ENCODE measurements around the gene MIER1. TPM values are rescaled to one million over a fixed set of nuclear protein-coding genes. Genes with fewer than 3 reads are reported as not detected.

Gene MIER1
- total and polyA plus RNA-seq, 9 of the 15 experiments (the other 6 are each of a cell fraction or from before 2014, with no cell fraction given) = 13.9 to 34.8 (median 21.5) TPM

DNA sequence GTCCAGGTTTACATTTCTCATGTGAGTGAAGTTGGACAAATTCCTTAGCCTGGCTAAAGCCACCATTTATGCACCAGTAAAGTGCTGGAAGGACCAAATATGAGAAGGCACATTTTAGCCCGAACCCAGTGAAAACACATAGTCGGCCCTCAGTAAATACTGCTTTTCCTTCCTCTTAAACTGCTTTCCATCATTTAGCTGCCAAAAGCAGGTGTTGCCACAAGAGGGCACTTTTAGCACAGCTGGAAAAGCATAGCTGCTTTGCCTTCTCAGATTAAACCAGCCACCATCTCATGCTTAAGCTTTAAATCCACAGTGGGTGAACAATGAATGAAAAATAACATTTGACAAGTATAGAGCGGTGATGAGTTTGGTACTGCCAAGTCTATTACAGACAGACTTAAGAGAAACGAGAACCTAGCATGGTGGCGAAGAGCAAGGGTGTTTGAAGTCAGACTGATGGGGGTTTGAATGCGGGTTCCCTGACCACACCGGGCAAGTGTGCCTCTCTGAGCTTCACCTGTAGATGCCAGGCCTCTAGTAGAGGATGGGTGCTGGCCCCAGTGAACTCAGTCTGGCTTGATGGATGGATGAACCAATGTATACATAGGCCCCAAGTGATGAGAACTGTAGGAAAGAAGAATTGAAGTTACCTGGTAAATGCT is 71.4 kb downstream of the MIER1 start (continued):
- peak; percentile 8; the same call in 1 of the 2 replicates for TF ChIP-seq JUND (IDR thresholded peaks at IDR 0.05; ENCODE audit: borderline replicate concordance, low read depth, low read length)
- TF ChIP-seq JUND (tag; IDR thresholded peaks at IDR 0.05; ENCODE audit: borderline replicate concordance, low read depth, low read length) = no peak; the same call in 2 of the 3 replicates
- TF ChIP-seq RAD21 (CRISPR knock-in tag; conservative IDR thresholded peaks at IDR 0.05 in 1 of 2, IDR thresholded peaks at IDR 0.05 in 1 of 2) = peak; percentile 93 to 96
- TF ChIP-seq CTBP1 (IDR thresholded peaks at IDR 0.05; ENCODE audit: borderline replicate concordance) = peak; percentile 26; the same call in 1 of the 2 replicates
- TF ChIP-seq HDAC3 (IDR thresholded peaks at IDR 0.05; ENCODE audit: borderline replicate concordance, partially characterized antibody) = no peak
- no peak for TF ChIP-seq ZNF24 (IDR thresholded peaks at IDR 0.05)
- TF ChIP-seq, protein P1, sequence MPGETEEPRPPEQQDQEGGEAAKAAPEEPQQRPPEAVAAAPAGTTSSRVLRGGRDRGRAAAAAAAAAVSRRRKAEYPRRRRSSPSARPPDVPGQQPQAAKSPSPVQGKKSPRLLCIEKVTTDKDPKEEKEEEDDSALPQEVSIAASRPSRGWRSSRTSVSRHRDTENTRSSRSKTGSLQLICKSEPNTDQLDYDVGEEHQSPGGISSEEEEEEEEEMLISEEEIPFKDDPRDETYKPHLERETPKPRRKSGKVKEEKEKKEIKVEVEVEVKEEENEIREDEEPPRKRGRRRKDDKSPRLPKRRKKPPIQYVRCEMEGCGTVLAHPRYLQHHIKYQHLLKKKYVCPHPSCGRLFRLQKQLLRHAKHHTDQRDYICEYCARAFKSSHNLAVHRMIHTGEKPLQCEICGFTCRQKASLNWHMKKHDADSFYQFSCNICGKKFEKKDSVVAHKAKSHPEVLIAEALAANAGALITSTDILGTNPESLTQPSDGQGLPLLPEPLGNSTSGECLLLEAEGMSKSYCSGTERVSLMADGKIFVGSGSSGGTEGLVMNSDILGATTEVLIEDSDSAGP (CRISPR knock-in tag; IDR thresholded peaks at IDR 0.05) = 0 out of 2 replicates have a peak, but pooled peaks have one; percentile 18
- TF ChIP-seq ZEB2 (IDR thresholded peaks at IDR 0.05) = 0 out of 2 replicates have a peak, but pooled peaks have one; percentile 11
- TF ChIP-seq PTRF (tag; IDR thresholded peaks at IDR 0.05) = no peak
- no peak for TF ChIP-seq SAP30 (IDR thresholded peaks at IDR 0.05; ENCODE audit: borderline replicate concordance, insufficient read depth, low read depth, low read length, poor library complexity, severe bottlenecking)
- TF ChIP-seq, protein P2, sequence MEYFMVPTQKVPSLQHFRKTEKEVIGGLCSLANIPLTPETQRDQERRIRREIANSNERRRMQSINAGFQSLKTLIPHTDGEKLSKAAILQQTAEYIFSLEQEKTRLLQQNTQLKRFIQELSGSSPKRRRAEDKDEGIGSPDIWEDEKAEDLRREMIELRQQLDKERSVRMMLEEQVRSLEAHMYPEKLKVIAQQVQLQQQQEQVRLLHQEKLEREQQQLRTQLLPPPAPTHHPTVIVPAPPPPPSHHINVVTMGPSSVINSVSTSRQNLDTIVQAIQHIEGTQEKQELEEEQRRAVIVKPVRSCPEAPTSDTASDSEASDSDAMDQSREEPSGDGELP (CRISPR knock-in tag; IDR thresholded peaks at IDR 0.05; ENCODE audit: borderline replicate concordance) = peak; percentile 33; the same call in 1 of the 2 replicates
- TF ChIP-seq MYNN (IDR thresholded peaks at IDR 0.05) = peak; percentile 32; the same call in 1 of the 2 replicates
- TF ChIP-seq MYNN (CRISPR knock-in tag; IDR thresholded peaks at IDR 0.05) = no peak
- TF ChIP-seq, protein P3, sequence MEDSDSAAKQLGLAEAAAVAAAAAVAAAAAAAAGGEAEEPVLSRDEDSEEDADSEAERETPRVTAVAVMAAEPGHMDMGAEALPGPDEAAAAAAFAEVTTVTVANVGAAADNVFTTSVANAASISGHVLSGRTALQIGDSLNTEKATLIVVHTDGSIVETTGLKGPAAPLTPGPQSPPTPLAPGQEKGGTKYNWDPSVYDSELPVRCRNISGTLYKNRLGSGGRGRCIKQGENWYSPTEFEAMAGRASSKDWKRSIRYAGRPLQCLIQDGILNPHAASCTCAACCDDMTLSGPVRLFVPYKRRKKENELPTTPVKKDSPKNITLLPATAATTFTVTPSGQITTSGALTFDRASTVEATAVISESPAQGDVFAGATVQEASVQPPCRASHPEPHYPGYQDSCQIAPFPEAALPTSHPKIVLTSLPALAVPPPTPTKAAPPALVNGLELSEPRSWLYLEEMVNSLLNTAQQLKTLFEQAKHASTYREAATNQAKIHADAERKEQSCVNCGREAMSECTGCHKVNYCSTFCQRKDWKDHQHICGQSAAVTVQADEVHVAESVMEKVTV (CRISPR knock-in tag; IDR thresholded peaks at IDR 0.05) = peak; percentile 87
- TF ChIP-seq RB1 (IDR thresholded peaks at IDR 0.05; ENCODE audit: low read depth) = peak; percentile 34; the same call in 1 of the 2 replicates
- TF ChIP-seq, protein P4, sequence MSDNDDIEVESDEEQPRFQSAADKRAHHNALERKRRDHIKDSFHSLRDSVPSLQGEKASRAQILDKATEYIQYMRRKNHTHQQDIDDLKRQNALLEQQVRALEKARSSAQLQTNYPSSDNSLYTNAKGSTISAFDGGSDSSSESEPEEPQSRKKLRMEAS (CRISPR knock-in tag; IDR thresholded peaks at IDR 0.05) = peak; percentile 20; the same call in 1 of the 2 replicates

Measured in K562 (cell line).